CD4-positive, alpha-beta T cell treated with Interleukin-15 for 4 hours (primary cell): ENCODE data around the gene KCNG3.
"Not testable (repeated sequence)": the region's sequence is repeated elsewhere in the genome, so short reads cannot be mapped to it uniquely, and the experiment has no call there.

Source experiments
- DNase-seq: peaks from one replicate; pipeline ENCODE4 v3.0.0-alpha.2; 2020; ENCODE audit warnings: low spot score

KCNG3 gene

GRCh38 chr2:42429352-42429751 is 64.4 kb downstream of the KCNG3 start:
- no peak for DNase-seq

GRCh38 chr2:42425697-42426096 is 68.1 kb downstream of the KCNG3 start:
- no peak for DNase-seq

GRCh38 chr2:42424033-42424432 is 69.7 kb downstream of the KCNG3 start:
- no peak for DNase-seq

- DNase-seq = no peak
Observed at GRCh38 chr2:42421601-42422239, 72.1 kb downstream of the KCNG3 start.

GRCh38 chr2:42421157-42421485 is 72.7 kb downstream of the KCNG3 start:
- no peak for DNase-seq

GRCh38 chr2:42414648-42415047 is 79.1 kb downstream of the KCNG3 start:
- DNase-seq = no peak

GRCh38 chr2:42414158-42414557 is 79.6 kb downstream of the KCNG3 start:
- DNase-seq = no peak

GRCh38 chr2:42410742-42411514 is 82.9 kb downstream of the KCNG3 start:
- DNase-seq = no peak

- no peak for DNase-seq
Observed at GRCh38 chr2:42408009-42408408, 85.8 kb downstream of the KCNG3 start.

GRCh38 chr2:42407476-42407875 is 86.3 kb downstream of the KCNG3 start:
- no peak for DNase-seq

GRCh38 chr2:42404676-42405075 is 89.1 kb downstream of the KCNG3 start:
- DNase-seq = no peak

GRCh38 chr2:42401773-42402172 is 92.0 kb downstream of the KCNG3 start:
- DNase-seq = no peak

GRCh38 chr2:42398052-42398451 is 95.7 kb downstream of the KCNG3 start:
- DNase-seq = not testable (repeated sequence)

- DNase-seq = not testable (repeated sequence)
Observed at GRCh38 chr2:42393320-42393719, 100.5 kb downstream of the KCNG3 start.

GRCh38 chr2:42392191-42392590 is 101.6 kb downstream of the KCNG3 start:
- no peak for DNase-seq
